DND-41 (cell line): ENCODE results near the gene FBXO42.

Experiments
- EZH2 ChIP-seq: IDR thresholded peaks from 3 replicates; pipeline ENCODE4 v1.6.1; 2012; ENCODE audit warnings: borderline replicate concordance, low read depth, mild to moderate bottlenecking, moderate library complexity, low read length, inconsistent platforms; ENCODE audit not compliant: severe bottlenecking
- TF ChIP-seq, protein P1 (sequence below): IDR thresholded peaks from 2 replicates; pipeline ENCODE4 v1.5.1; 2012; ENCODE audit warnings: borderline replicate concordance, low read length, moderate library complexity, mild to moderate bottlenecking; ENCODE audit not compliant: poor library complexity, severe bottlenecking; ENCODE audit errors: extremely low read depth

DNA sequence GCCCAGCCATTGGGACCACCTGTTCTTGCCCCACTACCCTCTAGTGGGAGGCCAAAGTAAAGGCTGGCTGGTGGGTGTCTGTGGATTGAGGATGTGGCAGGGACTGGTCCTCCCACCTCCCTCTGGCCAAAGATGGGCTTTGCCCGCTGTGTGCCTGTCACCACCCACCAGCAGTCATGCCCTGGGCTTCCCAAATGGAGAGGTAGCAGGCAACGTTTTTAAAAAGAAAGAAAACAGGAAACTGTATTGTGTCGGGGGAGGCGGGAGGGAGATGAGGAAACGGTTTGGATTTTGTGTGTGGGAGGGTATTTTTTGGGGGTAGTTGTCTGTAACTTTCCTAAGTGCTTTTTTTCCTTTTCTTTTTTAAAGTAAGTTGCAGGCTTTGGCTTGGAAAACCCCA is 44.8 kb upstream of the FBXO42 start:
- TF ChIP-seq, protein P1, sequence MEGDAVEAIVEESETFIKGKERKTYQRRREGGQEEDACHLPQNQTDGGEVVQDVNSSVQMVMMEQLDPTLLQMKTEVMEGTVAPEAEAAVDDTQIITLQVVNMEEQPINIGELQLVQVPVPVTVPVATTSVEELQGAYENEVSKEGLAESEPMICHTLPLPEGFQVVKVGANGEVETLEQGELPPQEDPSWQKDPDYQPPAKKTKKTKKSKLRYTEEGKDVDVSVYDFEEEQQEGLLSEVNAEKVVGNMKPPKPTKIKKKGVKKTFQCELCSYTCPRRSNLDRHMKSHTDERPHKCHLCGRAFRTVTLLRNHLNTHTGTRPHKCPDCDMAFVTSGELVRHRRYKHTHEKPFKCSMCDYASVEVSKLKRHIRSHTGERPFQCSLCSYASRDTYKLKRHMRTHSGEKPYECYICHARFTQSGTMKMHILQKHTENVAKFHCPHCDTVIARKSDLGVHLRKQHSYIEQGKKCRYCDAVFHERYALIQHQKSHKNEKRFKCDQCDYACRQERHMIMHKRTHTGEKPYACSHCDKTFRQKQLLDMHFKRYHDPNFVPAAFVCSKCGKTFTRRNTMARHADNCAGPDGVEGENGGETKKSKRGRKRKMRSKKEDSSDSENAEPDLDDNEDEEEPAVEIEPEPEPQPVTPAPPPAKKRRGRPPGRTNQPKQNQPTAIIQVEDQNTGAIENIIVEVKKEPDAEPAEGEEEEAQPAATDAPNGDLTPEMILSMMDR: no peak
- TF ChIP-seq EZH2: no peak
